A549 (cell line): Measurements from ENCODE around the gene LTBP3.

Experiments
- CTCF ChIP-seq: fragments of >200 bp; sonication (Bioruptor Twin); formaldehyde crosslinking; IDR thresholded peaks from 3 replicates; pipeline ENCODE4 v1.5.1; 2016
- REST ChIP-seq: fragments of 200-600 bp; sonication (generic); IDR thresholded peaks from 2 replicates; pipeline ENCODE4 v1.6.1; 2016; ENCODE audit warnings: antibody characterized with exemption, mild to moderate bottlenecking, moderate library complexity
- TF ChIP-seq, protein P1 (sequence below): IDR thresholded peaks from 2 replicates; pipeline ENCODE4 v1.6.1; 2012

DNA sequence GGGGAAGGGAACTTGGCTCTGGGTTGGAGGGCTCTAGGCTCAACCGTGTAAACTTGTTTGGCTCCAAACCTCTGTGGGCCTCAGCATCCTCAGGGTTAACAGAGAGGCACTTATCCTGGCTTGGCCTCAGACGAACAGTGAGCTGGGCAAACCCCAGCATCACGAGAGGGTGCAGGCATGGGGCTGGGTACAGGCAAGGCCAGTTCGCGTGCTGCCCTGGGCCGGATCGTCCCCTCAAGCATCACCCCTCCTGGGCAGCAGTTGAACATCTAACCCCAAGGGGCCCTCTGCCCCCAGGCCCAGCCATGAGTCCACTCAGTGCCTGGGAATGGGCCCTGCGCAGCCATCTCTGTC, 19.6 kb upstream of the LTBP3 start:
- TF ChIP-seq CTCF, result no peak
- TF ChIP-seq REST, result no peak
- TF ChIP-seq, protein P1, sequence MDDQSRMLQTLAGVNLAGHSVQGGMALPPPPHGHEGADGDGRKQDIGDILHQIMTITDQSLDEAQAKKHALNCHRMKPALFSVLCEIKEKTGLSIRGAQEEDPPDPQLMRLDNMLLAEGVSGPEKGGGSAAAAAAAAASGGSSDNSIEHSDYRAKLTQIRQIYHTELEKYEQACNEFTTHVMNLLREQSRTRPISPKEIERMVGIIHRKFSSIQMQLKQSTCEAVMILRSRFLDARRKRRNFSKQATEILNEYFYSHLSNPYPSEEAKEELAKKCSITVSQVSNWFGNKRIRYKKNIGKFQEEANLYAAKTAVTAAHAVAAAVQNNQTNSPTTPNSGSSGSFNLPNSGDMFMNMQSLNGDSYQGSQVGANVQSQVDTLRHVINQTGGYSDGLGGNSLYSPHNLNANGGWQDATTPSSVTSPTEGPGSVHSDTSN, result no peak
